Middle frontal gyrus (tissue), 1 donor: Measurements from ENCODE around the gene NHSL2.

ENCODE experiments used
- DNase-seq: peaks from one replicate; pipeline ENCODE4 v3.0.0-alpha.2; 2015; ENCODE audit warnings: low spot score; ENCODE audit errors: extremely low spot score

Gene NHSL2

DNA sequence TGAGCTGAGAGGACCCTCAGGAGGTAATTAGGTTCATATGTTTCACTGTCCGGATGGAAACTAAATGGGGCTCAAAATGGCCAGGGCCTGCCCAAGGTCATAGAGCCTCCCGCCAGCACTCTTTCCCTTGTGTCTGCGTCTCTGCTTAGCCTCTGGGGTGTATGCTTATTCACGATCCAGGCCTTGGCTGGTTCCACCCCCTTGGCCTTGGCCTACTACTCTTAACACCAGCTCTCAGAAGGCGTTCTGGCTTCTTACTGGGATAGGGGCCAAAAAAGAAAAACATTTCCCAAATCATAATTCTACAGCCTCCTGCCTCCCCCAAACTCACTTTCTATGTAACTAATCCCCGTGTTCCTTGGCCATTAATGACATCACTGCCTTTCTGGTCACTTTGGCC, 152.3 kb downstream of the NHSL2 start:
- no peak for DNase-seq

DNA sequence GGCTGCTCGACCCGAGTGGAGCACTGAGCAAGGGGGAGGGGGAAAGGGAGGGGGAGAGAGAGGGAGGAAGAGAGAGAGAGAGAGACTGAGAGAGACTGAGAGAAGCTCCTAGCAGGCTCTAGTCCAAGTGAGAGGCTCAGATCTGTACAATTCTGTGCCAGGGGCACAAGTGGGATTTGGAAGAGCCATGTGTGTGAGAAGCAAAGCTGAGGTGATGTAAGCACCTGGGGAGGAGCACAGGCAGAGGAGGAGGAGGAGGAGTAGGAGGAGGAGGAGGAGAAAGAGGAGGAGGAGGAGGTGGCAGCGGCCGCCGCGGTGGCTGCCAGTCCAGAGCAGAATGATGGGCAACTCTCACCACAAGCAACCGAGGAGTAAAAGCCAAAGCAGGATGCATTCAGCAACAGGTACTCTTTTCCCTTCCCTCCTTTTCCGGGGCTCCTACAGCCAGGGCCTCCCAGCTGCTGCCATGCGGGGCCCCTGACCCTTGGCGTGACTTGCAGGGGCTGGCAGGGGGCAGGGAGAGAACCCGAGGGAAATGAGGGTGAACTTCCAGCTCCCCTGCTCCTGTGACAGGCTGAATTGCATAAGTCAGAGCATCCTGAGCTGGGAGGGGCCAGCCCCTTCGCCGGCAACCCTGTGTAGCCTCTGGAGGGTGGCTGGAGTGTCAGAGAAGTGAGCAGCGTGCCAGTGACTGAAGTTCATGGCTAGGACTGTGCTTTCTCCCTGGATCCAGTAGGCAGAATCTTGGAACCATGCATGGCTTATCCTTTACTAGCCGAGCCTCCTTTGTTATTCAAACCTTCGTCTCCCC, 158.9 kb downstream of the NHSL2 start:
- no peak for DNase-seq

DNA sequence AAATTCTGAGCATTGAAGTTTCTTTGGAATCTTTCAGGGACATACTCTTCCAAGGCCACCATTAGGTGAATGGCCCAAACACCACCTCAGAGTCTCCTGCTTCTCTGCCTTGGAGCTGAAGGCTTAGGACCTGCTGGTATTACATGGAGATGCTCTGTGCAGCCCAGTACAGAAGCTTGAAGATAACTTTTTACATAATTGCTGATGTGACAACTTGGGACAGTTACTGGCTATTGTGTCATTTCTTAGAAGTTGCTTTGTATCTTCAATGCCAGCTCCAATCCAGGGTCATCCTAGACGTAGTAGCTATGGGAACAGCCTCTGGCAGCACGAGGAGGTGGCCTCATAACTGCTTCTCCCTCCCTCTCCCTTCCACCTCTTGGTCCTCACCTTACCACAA, 160.6 kb downstream of the NHSL2 start:
- DNase-seq = no peak

DNA sequence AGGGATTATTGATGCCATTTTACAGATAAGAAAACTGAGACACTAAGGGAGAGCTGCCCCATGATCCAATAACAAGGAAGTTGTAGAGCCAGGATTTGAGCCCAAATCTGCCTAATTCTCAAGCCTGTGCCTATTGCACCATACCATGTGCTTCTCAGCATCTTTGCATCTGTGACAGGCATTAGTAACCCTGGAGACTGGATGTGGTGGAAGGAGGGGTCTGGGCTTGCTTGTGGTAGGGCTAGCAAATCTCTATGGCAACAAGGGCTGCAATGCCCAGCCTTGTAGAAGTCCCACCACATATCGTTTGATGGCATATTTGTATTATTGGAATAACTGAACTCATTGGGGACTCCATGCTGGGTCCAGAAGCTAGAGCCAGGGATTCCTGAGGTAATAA, 163.0 kb downstream of the NHSL2 start:
- DNase-seq = no peak

DNA sequence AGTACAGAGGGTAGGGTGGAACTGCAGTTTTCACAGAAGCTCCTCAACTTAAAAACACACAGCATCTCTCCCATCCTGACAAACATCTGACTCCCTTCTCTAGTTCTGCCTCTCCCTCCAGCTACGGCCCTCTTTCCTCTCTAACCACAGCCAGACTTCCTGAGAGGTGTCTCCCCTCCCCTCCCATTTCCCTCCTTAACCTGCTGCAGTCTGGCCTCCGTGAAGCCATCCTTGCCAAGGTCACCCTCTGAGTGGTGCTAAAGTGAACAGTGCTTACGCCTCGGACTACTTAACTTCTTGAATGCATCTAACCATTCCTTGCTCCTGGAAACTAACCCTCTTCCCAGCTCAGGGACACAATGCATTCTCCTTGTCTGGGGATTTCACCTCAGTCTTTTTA, 167.8 kb downstream of the NHSL2 start:
- no peak for DNase-seq

DNA sequence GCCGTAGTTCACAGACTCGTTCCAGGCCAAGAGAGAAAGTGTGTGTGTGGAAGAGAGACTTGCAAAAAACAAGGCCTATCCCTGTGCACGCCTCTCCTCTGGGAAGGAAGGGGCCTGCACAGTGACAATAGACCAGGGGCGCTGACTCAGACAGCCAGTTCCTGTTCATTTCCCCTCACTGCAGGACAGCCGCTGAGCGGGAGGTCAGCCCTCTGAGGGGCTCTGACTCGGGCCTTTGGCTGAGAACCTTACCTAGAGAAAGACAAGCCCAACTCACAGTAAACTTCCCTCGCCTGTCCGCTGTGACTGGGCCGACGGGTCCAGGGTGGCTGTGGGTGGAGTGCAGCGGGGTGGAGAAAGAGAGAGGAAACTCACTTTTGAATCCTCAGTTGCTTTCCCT, 169.0 kb downstream of the NHSL2 start:
- DNase-seq = no peak

DNA sequence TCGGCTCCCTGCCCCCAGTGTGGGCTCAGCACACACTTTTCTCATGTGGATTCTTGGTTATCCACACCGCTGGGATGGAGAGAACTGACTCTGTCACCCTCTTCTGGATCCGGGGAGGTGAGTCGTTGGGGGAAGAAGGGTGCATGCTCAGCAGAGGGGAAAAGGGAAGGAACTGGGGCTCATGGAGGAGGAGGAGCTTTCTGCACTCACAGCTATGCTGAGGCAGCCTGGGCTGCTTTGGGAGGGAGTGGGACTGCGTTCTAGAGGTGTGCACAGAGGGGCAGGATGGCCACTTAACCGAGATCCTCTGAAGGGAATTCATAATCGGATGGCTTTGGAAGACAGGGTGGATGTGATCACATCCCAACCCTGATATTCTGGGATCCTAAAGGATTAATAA, 169.5 kb downstream of the NHSL2 start:
- no peak for DNase-seq

DNA sequence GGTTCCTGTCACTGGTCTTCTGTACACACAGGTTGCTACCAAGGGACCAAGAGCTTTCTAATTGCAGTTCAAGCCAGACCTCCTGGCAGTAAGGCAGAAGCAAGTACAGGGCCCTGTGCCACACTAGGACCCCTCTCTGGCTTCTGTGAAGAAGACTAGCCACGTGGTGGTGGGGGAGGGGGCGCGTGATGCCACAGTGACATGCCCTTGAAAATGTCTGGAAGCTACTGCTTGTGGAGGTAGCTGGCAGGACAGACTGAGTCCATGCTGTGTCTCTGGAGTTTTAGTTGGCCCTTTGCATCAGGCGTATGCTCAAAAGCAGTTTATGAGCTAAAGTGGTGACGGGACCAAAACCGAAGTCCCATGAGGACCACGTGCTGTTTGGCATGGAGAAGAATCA, 170.2 kb downstream of the NHSL2 start:
- no peak for DNase-seq

DNA sequence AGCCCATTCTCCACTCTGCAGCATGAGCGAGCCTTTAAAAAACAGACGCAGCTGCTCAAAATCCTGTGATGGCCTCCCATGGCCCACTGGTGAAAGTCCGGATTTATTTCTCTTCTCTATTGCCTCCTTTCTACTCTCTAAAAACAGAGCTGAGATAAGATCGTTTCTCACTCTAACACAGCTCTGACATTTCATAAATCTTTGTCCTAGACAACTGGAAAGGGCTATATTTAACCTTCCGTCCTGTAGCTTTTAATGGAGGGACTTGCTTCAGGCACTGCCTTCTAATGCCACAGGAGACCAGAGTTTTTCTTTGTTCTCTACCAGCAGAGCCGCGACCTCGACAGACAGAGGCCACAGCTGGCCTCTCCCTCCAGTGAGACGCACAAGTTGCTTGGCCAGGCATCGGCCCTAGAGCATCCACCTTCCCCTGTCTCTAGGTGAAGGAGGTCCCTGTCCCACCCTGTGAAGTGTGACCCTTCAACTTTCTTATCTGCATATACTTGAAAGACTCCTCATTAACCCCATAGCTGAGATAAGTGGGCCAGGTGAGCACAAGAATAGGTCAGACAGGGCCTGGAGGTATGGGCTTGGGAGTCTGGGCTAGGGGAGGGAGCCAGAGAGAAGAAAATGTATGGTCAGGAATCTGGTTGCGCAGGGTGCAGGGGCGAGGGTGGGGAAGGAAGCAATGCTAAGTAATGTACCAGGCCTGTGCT, 171.1 kb downstream of the NHSL2 start:
- DNase-seq = no peak

DNA sequence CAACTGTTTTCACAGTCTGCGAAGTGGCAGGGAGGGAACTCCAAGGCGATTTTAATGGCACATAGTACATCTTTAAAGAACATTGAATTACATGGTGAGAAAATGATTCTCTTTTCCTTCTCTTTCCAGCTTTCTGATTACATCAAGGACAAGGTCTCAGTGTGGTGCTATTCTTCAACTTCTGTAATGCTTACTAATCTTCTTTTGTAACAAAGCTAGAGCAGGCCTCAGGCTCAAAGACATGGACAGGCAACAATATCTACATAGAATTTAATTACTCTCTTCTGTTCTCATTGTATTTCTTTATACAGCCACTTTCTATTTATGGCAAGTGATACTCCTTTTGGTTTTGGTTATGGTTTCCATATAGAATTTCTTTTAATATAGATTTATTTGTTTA, 172.6 kb downstream of the NHSL2 start:
- no peak for DNase-seq

DNA sequence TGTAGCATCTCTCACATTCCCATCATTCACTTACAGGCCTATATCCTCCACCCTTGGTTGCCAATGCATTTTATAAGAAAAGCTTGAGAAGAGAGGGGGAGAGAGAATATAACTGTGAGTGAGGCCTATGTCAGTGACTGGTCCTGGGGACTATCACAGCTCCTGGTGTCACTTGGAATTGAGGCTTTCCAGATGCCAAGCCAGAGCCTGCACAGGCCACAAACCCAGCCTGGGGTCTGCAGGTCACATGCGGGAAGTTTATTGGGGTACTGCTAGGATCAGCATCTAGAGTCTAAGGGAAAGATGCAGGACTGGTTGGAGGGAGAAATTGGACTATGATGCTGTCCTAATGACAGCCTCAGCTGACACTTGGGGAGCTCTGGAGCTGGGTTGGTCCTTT, 173.5 kb downstream of the NHSL2 start:
- DNase-seq = no peak

DNA sequence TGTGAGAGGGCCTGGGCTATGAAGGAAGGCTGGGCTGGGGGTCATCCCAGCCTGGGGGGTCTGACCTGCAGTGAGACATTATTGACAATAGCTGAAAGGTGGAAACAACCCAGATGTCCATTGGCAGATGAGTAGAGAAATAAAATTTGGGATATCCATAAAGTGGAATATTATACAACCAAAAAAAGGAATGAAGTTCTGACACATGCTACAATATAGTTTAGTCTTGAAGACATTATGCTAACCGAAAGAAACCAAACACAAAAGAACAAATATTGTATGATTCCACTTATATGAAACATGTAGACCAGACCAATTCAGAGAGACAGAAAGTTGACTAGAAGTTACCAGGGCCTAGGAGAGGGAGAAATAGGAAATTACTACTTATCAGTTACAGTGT, 176.3 kb downstream of the NHSL2 start:
- DNase-seq = no peak

DNA sequence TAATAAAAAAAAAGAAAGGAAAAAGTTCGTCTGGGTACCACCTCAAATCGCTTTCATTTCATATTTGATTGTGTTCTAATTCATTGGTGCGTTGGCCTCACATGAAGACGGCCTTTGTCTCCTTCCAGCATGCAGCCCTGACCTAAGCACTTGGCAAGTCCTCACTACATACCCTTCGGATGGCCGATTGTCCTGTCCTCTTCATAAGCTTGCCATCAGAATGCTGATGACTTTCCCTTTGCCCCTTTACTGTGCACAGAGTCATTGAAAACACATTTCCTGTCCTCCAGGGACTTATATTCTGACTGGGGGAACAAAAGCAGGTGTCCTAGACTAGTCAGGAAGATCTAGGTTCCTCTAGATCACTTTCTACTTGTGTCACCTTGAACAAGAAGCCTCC, 178.1 kb downstream of the NHSL2 start:
- DNase-seq = no peak

DNA sequence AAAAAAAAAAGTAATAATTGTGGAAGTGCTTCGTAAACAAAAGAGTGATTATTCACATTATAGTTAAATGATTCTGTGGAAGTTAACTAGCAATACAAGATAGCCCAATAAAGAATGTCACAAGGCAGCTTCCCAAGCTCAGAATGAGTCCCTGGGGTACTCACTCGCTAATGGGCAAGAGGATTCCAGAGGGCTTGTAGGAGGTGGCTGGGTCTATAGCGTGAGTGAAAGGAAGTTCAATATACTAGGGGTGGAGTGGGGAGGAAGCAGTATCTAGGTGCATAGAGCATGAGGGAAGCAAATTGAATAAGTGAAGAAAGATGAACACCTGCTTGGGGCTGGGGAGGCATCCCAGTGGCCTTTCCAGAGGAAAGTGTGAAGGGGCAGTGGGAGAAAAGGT, 178.6 kb downstream of the NHSL2 start:
- DNase-seq = no peak

DNA sequence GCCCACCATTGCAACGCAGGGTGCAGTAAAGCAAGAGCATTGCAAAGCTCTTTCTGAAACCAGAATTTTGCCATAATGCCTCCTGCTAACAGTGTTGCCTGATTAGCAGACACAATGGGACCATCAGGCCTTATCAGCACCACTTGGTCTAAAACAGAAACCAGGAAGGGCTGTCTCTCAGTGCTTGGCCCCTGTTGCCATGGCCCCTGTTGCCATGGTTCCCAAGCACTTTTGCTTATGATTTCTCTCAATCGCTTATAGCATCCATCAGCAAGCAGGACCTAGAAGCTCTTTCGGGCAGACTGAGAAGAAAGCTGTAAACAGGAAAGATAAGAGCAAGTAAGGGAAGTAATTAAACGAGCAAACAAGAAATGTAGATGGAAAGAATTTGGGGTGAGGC, 184.2 kb downstream of the NHSL2 start:
- no peak for DNase-seq

DNA sequence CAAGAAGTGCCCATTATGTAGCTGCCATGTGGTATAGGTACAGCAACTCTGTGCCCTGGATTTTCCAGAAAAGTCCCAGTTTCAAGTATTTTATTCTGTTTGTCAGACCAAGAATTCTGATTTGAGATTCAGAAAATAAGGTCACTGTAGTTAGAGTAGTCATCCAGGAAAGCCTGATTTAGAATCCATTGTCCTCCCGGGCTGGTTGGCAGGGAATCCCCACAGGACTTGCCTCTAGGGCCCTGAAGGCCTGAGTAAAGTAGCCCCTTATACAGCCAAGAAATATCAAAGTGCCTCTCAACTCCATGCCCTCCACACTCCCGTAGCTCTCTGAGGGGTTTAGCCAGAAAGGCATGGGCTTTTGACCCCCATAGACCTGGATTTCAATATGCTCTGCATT, 184.7 kb downstream of the NHSL2 start:
- DNase-seq = no peak

DNA sequence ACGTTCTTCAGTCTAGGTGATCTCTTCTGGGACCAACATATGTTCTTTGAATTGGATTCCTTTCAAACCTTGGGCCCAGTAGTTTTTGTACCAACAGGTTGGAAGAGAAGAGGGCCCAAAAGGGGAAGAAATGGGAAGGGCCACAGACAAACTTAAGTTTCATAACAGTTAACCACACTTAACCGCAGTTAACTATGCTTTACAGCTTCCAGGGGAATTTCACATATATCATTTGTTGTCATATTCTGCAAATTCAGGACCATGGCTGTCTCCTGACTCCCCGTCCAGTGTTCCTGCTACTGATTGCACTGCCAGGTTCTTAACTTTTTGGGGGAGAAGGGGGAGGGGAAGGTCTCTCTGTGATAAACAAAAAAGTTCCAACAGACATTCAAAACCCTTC, 186.5 kb downstream of the NHSL2 start:
- DNase-seq = no peak

DNA sequence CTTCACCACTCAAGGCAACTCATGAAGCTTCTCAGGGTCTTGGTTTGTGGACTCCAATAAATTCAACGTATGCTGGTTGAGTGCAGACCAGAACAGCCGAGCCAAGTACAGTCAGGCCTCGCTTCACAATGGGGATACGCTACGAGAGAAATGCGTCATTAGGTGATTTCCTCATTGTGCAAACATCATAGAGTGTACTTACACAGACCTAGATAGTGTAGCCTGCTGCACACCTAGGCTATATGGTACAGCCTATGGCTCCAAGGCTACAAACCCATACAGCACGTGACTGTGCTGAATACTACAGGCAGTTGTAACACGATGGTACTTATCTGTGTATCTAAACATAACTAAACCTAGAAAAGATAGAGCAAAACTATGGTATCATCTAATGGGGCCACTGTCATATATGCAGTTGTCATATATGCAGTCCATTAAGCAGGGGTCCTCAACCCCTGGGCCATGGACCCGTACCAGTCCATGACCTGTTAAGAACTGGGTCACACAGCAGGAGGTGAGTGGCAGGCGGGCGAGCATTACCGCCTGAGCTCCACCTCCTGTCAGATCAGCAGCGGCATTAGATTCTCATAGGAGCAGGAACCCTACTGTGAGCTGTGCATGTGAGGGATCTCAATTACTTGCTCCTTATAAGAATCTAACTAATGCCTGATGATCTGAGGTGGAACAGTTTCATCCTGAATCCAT, 189.6 kb downstream of the NHSL2 start:
- DNase-seq = no peak

DNA sequence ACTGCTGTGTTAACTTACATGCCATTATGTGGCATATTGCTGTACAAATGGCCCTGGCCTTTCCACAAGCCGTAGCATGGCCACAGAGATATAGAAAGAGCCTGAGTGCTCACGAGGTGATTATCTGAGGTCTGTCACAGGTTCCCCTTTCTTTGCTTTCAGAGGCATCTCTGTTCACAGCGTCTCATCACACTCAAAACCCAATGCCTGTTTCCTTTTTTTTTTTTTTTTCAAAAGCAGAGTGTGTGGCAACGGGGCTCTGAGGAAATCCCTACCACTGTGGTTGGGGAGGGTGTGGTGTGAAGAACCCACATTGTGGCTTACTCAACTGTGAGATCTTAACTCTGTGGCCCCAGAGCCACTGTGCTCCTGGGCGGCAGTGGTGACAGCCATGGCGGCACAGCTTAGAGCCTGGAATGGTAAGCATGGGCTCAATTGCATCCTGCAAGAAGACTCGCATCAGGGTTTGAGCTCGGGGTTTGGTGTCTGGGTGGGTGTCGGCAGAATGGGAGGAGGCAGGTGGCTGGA, 190.2 kb downstream of the NHSL2 start:
- DNase-seq = no peak

DNA sequence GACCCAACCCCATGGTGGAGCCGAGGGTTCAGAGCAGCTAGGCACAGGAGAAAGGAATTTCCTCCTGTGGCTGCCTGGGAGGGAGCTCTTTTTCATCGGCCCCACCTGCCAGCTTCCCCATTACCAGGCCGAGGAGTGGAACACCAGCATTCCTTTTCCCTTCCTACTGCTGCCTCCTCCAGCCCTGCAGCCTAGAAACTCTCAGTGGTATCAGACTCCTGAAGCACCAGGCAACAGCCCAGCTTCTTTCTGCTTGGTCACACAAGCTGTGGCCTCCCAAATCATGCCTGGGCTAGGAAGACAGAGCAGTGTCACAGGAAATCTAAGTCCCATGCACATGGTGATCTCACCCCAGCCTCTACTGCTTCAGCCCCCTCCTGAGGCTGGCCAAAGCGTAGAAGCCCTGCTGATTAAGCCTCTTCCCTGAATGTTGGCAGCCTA, 191.0 kb downstream of the NHSL2 start:
- no peak for DNase-seq

DNA sequence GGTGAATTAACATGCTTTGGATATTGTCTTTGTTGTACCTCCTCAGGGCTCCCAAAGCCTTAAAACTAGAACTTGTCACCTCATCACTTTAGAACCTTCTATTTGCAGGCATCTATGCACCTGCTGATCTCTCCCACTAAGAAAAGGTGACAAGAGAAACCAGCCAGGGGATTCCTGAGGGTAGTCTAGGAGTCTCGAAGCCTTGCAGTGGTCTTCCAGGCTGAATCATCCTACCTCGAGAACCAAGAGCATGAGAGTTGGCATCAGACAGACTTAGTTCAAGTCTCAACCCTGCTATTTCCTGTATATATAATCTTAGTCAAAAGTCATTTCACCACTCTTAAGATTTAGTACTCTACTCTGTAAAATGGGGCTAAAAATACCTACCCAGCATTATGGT, 191.5 kb downstream of the NHSL2 start:
- DNase-seq = no peak

DNA sequence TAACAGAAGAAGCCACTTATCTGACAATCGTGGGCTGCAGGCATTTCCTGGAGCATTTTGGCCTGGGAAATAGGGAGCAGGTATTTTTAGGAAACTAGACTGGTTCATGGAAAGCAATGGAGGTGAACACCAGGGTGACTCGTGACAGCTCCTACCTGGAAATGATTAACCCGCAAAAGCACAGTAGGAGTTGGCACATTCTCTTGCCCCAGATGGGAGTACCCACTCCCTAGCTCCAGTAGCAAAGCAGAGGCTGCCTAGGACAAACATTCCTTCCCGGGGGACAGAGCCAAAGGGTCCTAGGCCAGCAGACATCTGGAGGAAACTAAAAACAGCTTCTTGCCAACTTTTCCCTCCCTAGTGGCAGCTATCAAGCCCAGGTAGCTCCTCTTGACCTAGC, 192.1 kb downstream of the NHSL2 start:
- no peak for DNase-seq
